Breast epithelium (tissue), 4 donors: ENCODE data around the gene RIPOR2. TPM values are rescaled to one million over a fixed set of nuclear protein-coding genes. Genes with fewer than 3 reads are reported as not detected.
"Not testable (repeated sequence)": the region's sequence is repeated elsewhere in the genome, so short reads cannot be mapped to it uniquely, and the experiment has no call there.

Experiments
- DNase-seq, 2 donors: peaks; one replicate each; pipeline ENCODE4 v3.0.0-alpha.2; 2019; ENCODE audit warnings: low spot score in 2 of 2
- H3K27ac ChIP-seq, 2 donors: fragments of 200-600 bp; sonication (generic) in 1 of 2; one replicate each; pipeline ENCODE4 v1.5.1; 2016 to 2019; ENCODE audit warnings: mild to moderate bottlenecking in 1 of 2
- H3K27me3 ChIP-seq, 2 donors: fragments of 200-600 bp; sonication (generic) in 1 of 2; one replicate each; pipeline versions ENCODE4 v1.5.1 to v1.6.0; 2017 to 2019; ENCODE audit warnings: control low read depth in 1 of 2, mild to moderate bottlenecking in 1 of 2
- H3K36me3 ChIP-seq: fragments of 200-600 bp; one replicate; pipeline ENCODE4 v1.5.1; 2019
- H3K4me1 ChIP-seq, 2 donors: fragments of 200-600 bp; sonication (generic); one replicate each; pipeline ENCODE4 v1.5.1; 2016 to 2019; ENCODE audit warnings: control low read depth in 1 of 2
- H3K4me3 ChIP-seq, 3 donors: fragments of 200-600 bp; sonication (generic); 1 replicate in 2 of 3; 2 replicates in 1 of 3; pipeline ENCODE4 v1.5.1; 2016 to 2019; ENCODE audit warnings: mild to moderate bottlenecking in 3 of 3, moderate library complexity in 2 of 3
- H3K9me3 ChIP-seq, 2 donors: fragments of 200-600 bp; sonication (generic) in 1 of 2; one replicate each; pipeline ENCODE4 v1.5.1; 2016 to 2019; ENCODE audit warnings: control low read depth in 1 of 2
- CTCF ChIP-seq, 3 donors: fragments of 450-650 bp; IDR thresholded peaks; one replicate each; pipeline ENCODE4 v1.5.1; 2016 to 2017; ENCODE audit warnings: antibody characterized with exemption in 3 of 3, mild to moderate bottlenecking in 3 of 3, moderate library complexity in 3 of 3
- POLR2A ChIP-seq: fragments of 450-650 bp; IDR thresholded peaks from one replicate; pipeline ENCODE4 v1.6.1; 2016; ENCODE audit warnings: antibody characterized with exemption, mild to moderate bottlenecking, moderate library complexity
- POLR2AphosphoS5 ChIP-seq, 3 donors: sonication (generic); formaldehyde crosslinking; IDR thresholded peaks; one replicate each; pipeline ENCODE4 v1.6.1; 2017; ENCODE audit warnings: antibody characterized with exemption in 3 of 3
- intact Hi-C: fragments of 100-400 bp; cut with DNase I; formaldehyde crosslinking; loops from one replicate; pipeline ENCODE4 v1.15.1; 2023; ENCODE audit warnings: low total_unique reads
- total RNA-seq, 3 donors: library from RNA; depleted of rRNA; stranded (reverse); fragments of >200 nt; gene quantifications; one replicate each; pipeline ENCODE4 v1.1.0, GENCODE V29; 2016

The RIPOR2 gene
- total RNA-seq, 3 donors from 2014 or later, result 13.8 to 70.5 (median 29.2) TPM

DNA sequence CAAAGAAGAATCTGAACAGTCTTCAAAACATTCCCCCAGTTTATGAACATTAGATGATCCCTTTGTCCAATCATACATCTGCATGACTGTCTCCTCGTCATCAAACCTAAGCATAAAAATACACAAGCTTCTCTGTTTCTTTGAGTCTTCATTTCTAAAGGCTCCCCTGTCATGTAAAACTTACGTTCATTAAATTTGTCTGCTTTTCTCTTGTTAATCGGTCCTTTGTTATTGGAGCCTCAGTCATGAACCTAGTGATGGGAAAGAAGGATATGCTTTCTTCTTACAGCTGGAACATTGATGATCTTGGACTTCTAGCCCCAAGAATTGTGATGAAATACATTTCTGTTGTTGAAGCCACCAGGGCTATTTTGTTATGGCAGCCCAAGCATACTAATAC, 18.0 kb upstream of the RIPOR2 start:
- no peaks in the 10 kb centered on the region for H3K4me1 ChIP-seq
- no peak for DNase-seq
- intact Hi-C loops, result no loop called here
- H3K36me3 ChIP-seq, result no peaks in the 10 kb centered on the region
- no peak overlapping the region for H3K27ac ChIP-seq
- H3K4me3 ChIP-seq, result no peak overlapping the region
- TF ChIP-seq CTCF (IDR thresholded peaks at IDR 0.05), result no peak
- TF ChIP-seq POLR2A, result no peak
- TF ChIP-seq POLR2AphosphoS5 (IDR thresholded peaks at IDR 0.05), result no peak
- no peaks in the 10 kb centered on the region for H3K27me3 ChIP-seq
- H3K9me3 ChIP-seq, result no peaks in the 10 kb centered on the region

- no peak overlapping the region for H3K4me3 ChIP-seq
- H3K9me3 ChIP-seq, result no peaks in the 10 kb centered on the region
- no peaks in the 10 kb centered on the region for H3K27me3 ChIP-seq
- no peak overlapping the region for H3K27ac ChIP-seq
- no peak for DNase-seq
- intact Hi-C loops, result no loop called here
- TF ChIP-seq POLR2AphosphoS5 (IDR thresholded peaks at IDR 0.05) (no peak), CTCF (IDR thresholded peaks at IDR 0.05) (no peak), POLR2A (no peak)
- no peaks in the 10 kb centered on the region for H3K36me3 ChIP-seq
- no peaks in the 10 kb centered on the region for H3K4me1 ChIP-seq
Observed at GRCh38 chr6:24951811-24952299, 16.1 kb upstream of the RIPOR2 start.

DNA sequence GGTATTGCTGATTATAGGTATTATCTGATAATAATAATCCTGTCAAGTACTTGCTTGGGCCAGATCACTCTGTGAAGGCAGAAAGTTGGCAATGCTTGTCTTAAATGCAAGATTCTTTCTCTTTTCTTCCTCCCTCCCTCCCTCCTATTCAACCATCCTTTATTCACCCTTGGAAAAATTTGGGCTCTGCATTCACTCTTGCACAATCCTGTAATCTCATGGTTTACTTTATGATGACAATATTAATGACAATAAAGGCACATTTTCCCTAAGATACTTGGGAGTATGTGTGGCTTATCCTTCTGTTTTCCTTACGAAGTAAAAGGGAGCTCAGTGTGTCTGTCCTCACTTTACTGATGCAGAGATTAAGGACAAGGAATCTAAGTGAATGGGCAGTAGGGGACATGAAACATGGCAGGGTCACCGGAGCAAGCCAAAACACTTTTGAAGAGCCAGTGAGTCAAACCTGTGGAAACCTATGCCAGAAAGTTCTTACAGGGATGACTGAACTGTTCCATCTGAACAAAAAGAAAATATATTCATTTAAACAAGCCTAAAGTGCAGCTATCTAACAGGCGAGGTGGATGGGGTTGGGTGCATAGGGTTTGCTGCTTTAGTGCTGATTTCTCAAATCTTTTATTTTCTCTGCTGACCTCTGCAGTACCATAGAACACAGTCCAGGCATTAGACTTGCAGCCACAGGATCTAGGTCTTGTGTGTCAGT, 14.6 kb upstream of the RIPOR2 start:
- H3K27ac ChIP-seq, result no peak overlapping the region
- no peaks in the 10 kb centered on the region for H3K27me3 ChIP-seq
- H3K4me1 ChIP-seq, result no peaks in the 10 kb centered on the region
- intact Hi-C loops, result no loop called here
- no peak overlapping the region for H3K4me3 ChIP-seq
- TF ChIP-seq CTCF (IDR thresholded peaks at IDR 0.05), result no peak
- no peak for TF ChIP-seq POLR2AphosphoS5 (IDR thresholded peaks at IDR 0.05)
- TF ChIP-seq POLR2A, result no peak
- H3K36me3 ChIP-seq, result no peaks in the 10 kb centered on the region
- DNase-seq, result no peak
- peaks cover 2 to 6% of the 10 kb centered on the region in 2 donors for H3K9me3 ChIP-seq

GRCh38 chr6:24949020-24949569, 13.3 kb upstream of the RIPOR2 start:
- no peak overlapping the region for H3K27ac ChIP-seq
- intact Hi-C loops, result no loop called here
- DNase-seq, result no peak
- H3K27me3 ChIP-seq, result no peaks in the 10 kb centered on the region
- H3K4me3 ChIP-seq, result no peak overlapping the region
- H3K36me3 ChIP-seq, result no peaks in the 10 kb centered on the region
- H3K9me3 ChIP-seq, result peaks cover 8 to 15% of the 10 kb centered on the region in 2 donors
- no peaks in the 10 kb centered on the region for H3K4me1 ChIP-seq
- no peak for TF ChIP-seq POLR2A
- TF ChIP-seq CTCF (IDR thresholded peaks at IDR 0.05), result no peak
- TF ChIP-seq POLR2AphosphoS5 (IDR thresholded peaks at IDR 0.05), result no peak

DNA sequence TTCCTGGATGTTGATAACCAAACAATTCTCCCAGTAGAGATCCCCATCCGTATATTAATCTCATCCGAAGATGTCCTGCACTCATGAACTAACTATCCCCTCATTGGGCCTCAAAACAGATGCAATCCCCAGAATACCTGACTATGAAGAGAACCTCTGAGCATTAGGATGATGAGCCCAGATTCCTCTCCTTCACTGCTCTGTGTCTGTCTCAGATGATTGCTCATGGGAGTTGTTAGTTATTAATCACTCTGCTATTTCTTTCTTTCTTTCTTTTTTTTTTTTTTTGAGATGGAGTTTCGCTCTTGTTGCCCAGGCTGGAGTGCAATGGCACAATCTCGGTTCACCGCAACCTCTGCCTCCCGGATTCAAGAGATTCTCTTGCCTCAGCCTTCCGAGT, 12.5 kb upstream of the RIPOR2 start:
- H3K36me3 ChIP-seq, H3K4me1 ChIP-seq, H3K27me3 ChIP-seq, H3K4me3 ChIP-seq, DNase-seq, H3K27ac ChIP-seq, intact Hi-C loops: not testable (repeated sequence)
- H3K9me3 ChIP-seq, result peaks cover 14 to 21% of the 10 kb centered on the region in 2 donors
